DOHH2 (cell line): ENCODE measurements around the gene TWF2.

ENCODE experiments used
- H3F3A ChIP-seq: fragments of 200-600 bp; sonication (generic), shearing (Covaris generic); 2 replicates; pipeline ENCODE4 v1.6.0; 2016; ENCODE audit warnings: antibody characterized with exemption, mild to moderate bottlenecking; ENCODE audit not compliant: control insufficient read depth, insufficient read depth
- H3K27ac ChIP-seq: fragments of 200-600 bp; sonication (generic); 2 replicates; pipeline ENCODE4 v1.5.1; 2014; ENCODE audit warnings: low read depth, mild to moderate bottlenecking, low read length, moderate library complexity
- H3K27me3 ChIP-seq: fragments of 200-600 bp; sonication (generic); 2 replicates; pipeline ENCODE4 v1.6.1; 2014; ENCODE audit warnings: mild to moderate bottlenecking, low read length, mixed read lengths; ENCODE audit not compliant: control insufficient read depth
- H3K36me3 ChIP-seq: fragments of 200-600 bp; sonication (generic); 2 replicates; pipeline ENCODE4 v1.6.1; 2014; ENCODE audit warnings: mild to moderate bottlenecking, low read length, moderate library complexity, mixed read lengths; ENCODE audit not compliant: control insufficient read depth
- H3K4me1 ChIP-seq: fragments of 200-600 bp; sonication (generic); 2 replicates; pipeline ENCODE4 v1.6.1; 2014; ENCODE audit warnings: mild to moderate bottlenecking, low read length, mixed read lengths; ENCODE audit not compliant: control insufficient read depth
- H3K4me2 ChIP-seq: fragments of 200-600 bp; sonication (generic); 2 replicates; pipeline ENCODE4 v1.6.0; 2014; ENCODE audit warnings: mild to moderate bottlenecking, low read length, moderate library complexity
- H3K4me3 ChIP-seq: fragments of 200-600 bp; sonication (generic); 2 replicates; pipeline ENCODE4 v1.5.1; 2014; ENCODE audit warnings: mild to moderate bottlenecking, low read length, mixed read lengths
- H3K79me2 ChIP-seq: fragments of 200-600 bp; sonication (generic); 2 replicates; pipeline ENCODE4 v1.6.1; 2014; ENCODE audit warnings: mild to moderate bottlenecking, low read length, mixed read lengths; ENCODE audit not compliant: control insufficient read depth
- H3K9me2 ChIP-seq: fragments of 200-600 bp; sonication (generic); replicated peaks from 2 replicates; pipeline ENCODE4 v1.6.1; 2014; ENCODE audit warnings: mild to moderate bottlenecking, low read length, mixed read lengths; ENCODE audit not compliant: control insufficient read depth
- H3K9me3 ChIP-seq: fragments of 200-600 bp; sonication (generic); 2 replicates; pipeline ENCODE4 v1.6.1; 2014; ENCODE audit warnings: antibody characterized with exemption, low read length, mixed read lengths; ENCODE audit not compliant: control insufficient read depth, insufficient read depth
- H4K20me1 ChIP-seq: fragments of 200-600 bp; sonication (generic); 2 replicates; pipeline ENCODE4 v1.6.0; 2014; ENCODE audit warnings: low read depth, mild to moderate bottlenecking, antibody characterized with exemption, low read length, moderate library complexity; ENCODE audit not compliant: control insufficient read depth, insufficient read depth
- CTCF ChIP-seq: fragments of 200-600 bp; sonication (generic); IDR thresholded peaks from one replicate; pipeline ENCODE4 v1.5.1; 2014; ENCODE audit warnings: antibody characterized with exemption, mild to moderate bottlenecking, low read depth, low read length; ENCODE audit not compliant: poor library complexity, severe bottlenecking
- EZH2phosphoT487 ChIP-seq: fragments of 200-600 bp; sonication (generic); IDR thresholded peaks from 2 replicates; pipeline ENCODE4 v1.6.1; 2017; ENCODE audit warnings: borderline replicate concordance, mild to moderate bottlenecking, antibody characterized with exemption, low read length, moderate library complexity, mixed read lengths

TWF2 gene

GRCh38 chr3:52221563-52222318 lies 17.2 kb downstream of the TWF2 start:
- H3F3A ChIP-seq = peaks cover 9% of the 10 kb centered on the region; the same call in 1 of the 2 replicates
- peaks cover 74% of the 10 kb centered on the region for H3K36me3 ChIP-seq
- H3K27me3 ChIP-seq = no peaks in the 10 kb centered on the region
- TF ChIP-seq CTCF = no peak
- no peak for TF ChIP-seq EZH2phosphoT487
- no peaks in the 10 kb centered on the region for H3K9me2 ChIP-seq
- H3K79me2 ChIP-seq = peaks cover 68% of the 10 kb centered on the region
- no peak overlapping the region for H3K4me2 ChIP-seq
- no peak overlapping the region for H3K4me3 ChIP-seq
- H3K4me1 ChIP-seq = peaks cover 42% of the 10 kb centered on the region
- no peak overlapping the region for H3K27ac ChIP-seq
- H3K9me3 ChIP-seq = no peaks in the 10 kb centered on the region
- H4K20me1 ChIP-seq = peaks cover 8% of the 10 kb centered on the region; the same call in 1 of the 2 replicates

GRCh38 chr3:52221141-52221562 lies 17.8 kb downstream of the TWF2 start:
- Histone ChIP-seq H3K4me3 (no peak overlapping the region), H3F3A (peaks cover 3% of the 10 kb centered on the region; the same call in 1 of the 2 replicates), H3K36me3 (peaks cover 78% of the 10 kb centered on the region), H3K9me3 (no peaks in the 10 kb centered on the region), H3K79me2 (peaks cover 68% of the 10 kb centered on the region), H3K4me2 (no peak overlapping the region), H3K27ac (no peak overlapping the region), H3K4me1 (peaks cover 36% of the 10 kb centered on the region), H3K27me3 (no peaks in the 10 kb centered on the region), H4K20me1 (peaks cover 8% of the 10 kb centered on the region; the same call in 1 of the 2 replicates), H3K9me2 (no peaks in the 10 kb centered on the region)
- TF ChIP-seq EZH2phosphoT487 (no peak), CTCF (no peak)

GRCh38 chr3:52220380-52221026 lies 18.5 kb downstream of the TWF2 start:
- Histone ChIP-seq H3K9me2 (no peaks in the 10 kb centered on the region), H3K4me1 (peaks cover 30% of the 10 kb centered on the region), H3K9me3 (no peaks in the 10 kb centered on the region), H3K36me3 (peaks cover 80% of the 10 kb centered on the region), H3K27me3 (no peaks in the 10 kb centered on the region), H3K4me3 (peak overlapping the region; percentile 15; the same call in 1 of the 2 replicates), H4K20me1 (peaks cover 8% of the 10 kb centered on the region; the same call in 1 of the 2 replicates), H3K79me2 (peaks cover 68% of the 10 kb centered on the region), H3K27ac (0 out of 2 replicates have a peak overlapping the region, but pooled peaks have one; percentile 8), H3K4me2 (peak overlapping the region; percentile 45), H3F3A (no peaks in the 10 kb centered on the region)
- TF ChIP-seq CTCF (peak; percentile 95), EZH2phosphoT487 (no peak)
